Upper lobe of right lung (tissue), 1 donor: ENCODE results near the gene FYTTD1. TPM values are rescaled to one million over a fixed set of nuclear protein-coding genes. Genes with fewer than 3 reads are reported as not detected.
"Not testable (repeated sequence)": the region's sequence is repeated elsewhere in the genome, so short reads cannot be mapped to it uniquely, and the experiment has no call there.

Experiments
- ATAC-seq: fragments of 200-7000 bp; cut with Tn5 transposase; one replicate; pipeline ENCODE4 v1.9.1; 2020; ENCODE audit warnings: mild to moderate bottlenecking, moderate library complexity
- DNase-seq: peaks from one replicate; pipeline ENCODE4 v3.0.0-alpha.2; 2020
- H3K27ac ChIP-seq: fragments of 200-600 bp; one replicate; pipeline ENCODE4 v1.8.0; 2022
- H3K27me3 ChIP-seq: fragments of 200-600 bp; one replicate; pipeline ENCODE4 v1.8.0; 2022; ENCODE audit warnings: mild to moderate bottlenecking
- H3K36me3 ChIP-seq: fragments of 200-600 bp; one replicate; pipeline ENCODE4 v1.8.0; 2022
- H3K4me1 ChIP-seq: fragments of 200-600 bp; one replicate; pipeline ENCODE4 v1.8.0; 2022
- H3K4me3 ChIP-seq: fragments of 200-600 bp; one replicate; pipeline ENCODE4 v1.8.0; 2022; ENCODE audit warnings: mild to moderate bottlenecking
- H3K9me3 ChIP-seq: fragments of 200-600 bp; one replicate; pipeline ENCODE4 v1.8.0; 2022
- CTCF ChIP-seq: fragments of 200-600 bp; IDR thresholded peaks from one replicate; pipeline ENCODE4 v1.8.0; 2022; ENCODE audit warnings: antibody characterized with exemption
- intact Hi-C: fragments of 100-400 bp; cut with DNase I; formaldehyde crosslinking; loops from one replicate; pipeline ENCODE4 v1.11.0; 2022
- total RNA-seq: library from RNA; stranded (reverse); fragmentation: NEBNext Ultra II Directional; extraction: Animal tissue kit (Norgen Biotek cat#: 25700); gene quantifications from one replicate; pipeline ENCODE4 v1.2.1, GENCODE V29; 2021
- donor health status: DM: no; HTN: yes; CAD: no; lungs with severe emphysema.

FYTTD1 gene
- total RNA-seq, 1 donor from 2014 or later, result 46.8 TPM

DNA sequence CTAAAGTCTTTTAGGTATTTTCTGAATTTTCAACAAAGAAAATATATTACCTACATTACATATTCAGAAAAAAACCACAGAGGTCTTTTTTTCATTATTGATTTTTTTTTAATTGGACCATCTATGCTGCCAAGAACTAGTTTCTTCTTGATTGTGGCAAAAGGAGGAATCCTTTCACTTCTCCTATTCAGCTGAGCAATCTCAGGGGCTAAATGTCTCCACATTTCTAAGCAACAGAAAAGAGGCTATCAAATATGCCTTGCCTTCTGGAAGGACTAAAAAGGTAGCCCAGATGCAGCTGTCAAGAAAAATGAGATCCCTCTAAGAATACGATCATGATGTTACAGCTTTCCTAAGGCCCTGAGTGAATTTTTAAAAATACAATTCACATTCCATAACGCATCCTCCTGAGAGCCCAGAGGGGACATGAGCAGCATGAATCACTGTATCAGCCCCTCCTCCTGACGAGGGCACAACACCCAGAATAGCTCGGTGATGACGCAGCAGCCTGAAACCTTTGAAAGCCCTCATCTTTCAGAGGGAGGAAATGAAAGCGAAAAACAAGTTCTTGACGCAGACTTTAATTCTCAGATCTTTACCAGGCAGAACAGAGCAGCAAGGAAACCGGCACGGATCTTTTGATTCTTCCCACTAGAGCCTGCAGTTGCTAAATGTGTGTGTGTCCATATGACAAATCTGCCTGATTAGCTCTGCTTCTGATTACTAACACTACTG is 37.5 kb upstream of the FYTTD1 start:
- intact Hi-C loops, result no loop called here
- Histone ChIP-seq H3K9me3 (no peaks in the 10 kb centered on the region), H3K27me3 (no peaks in the 10 kb centered on the region), H3K4me3 (peak overlapping the region; percentile 43), H3K4me1 (peaks cover 22% of the 10 kb centered on the region), H3K27ac (peak overlapping the region; percentile 95), H3K36me3 (no peaks in the 10 kb centered on the region)
- no peak for TF ChIP-seq CTCF
- peak; percentile 84 for DNase-seq
- ATAC-seq, result peak; percentile 99

DNA sequence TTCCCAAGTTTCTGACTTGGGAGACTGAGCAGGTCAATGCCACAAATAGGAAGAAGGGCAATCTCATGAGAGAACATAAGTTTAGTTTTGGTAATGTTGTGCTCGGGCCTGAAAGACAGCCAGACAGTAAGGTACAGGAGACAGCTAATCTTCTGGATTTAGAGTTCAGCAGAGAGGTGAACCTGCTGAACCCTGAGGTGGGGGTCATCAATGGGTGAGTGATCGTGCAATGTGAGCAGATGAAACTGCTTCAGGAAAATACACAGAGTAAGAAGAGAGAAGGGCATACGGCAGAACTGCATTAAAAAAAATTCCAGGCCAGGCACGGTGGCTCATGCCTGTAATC is 36.2 kb upstream of the FYTTD1 start:
- TF ChIP-seq CTCF, result no peak
- H3K4me3 ChIP-seq, result no peak overlapping the region

GRCh38 chr3:197714251-197714650 is 35.4 kb upstream of the FYTTD1 start:
- intact Hi-C loops, result no loop called here
- H3K27ac ChIP-seq, result peak overlapping the region; percentile 95
- DNase-seq (no peak), ATAC-seq (no peak)
- TF ChIP-seq CTCF, result no peak
- no peaks in the 10 kb centered on the region for H3K36me3 ChIP-seq
- H3K4me3 ChIP-seq, result no peak overlapping the region
- peaks cover 22% of the 10 kb centered on the region for H3K4me1 ChIP-seq
- H3K27me3 ChIP-seq, result no peaks in the 10 kb centered on the region
- no peaks in the 10 kb centered on the region for H3K9me3 ChIP-seq

More for the DNA sequence above, 36.2 kb upstream of the FYTTD1 start:
- no peaks in the 10 kb centered on the region for H3K36me3 ChIP-seq
- H3K27ac ChIP-seq, result peak overlapping the region; percentile 95
- H3K27me3 ChIP-seq, result no peaks in the 10 kb centered on the region
- H3K9me3 ChIP-seq, result no peaks in the 10 kb centered on the region
- intact Hi-C loops, result no loop called here
- H3K4me1 ChIP-seq, result peaks cover 22% of the 10 kb centered on the region
- DNase-seq (no peak), ATAC-seq (no peak)

GRCh38 chr3:197718891-197719290 is 30.8 kb upstream of the FYTTD1 start:
- ATAC-seq, result peak; percentile 78
- Histone ChIP-seq H3K27ac (no peak overlapping the region), H3K9me3 (no peaks in the 10 kb centered on the region), H3K36me3 (no peaks in the 10 kb centered on the region), H3K27me3 (no peaks in the 10 kb centered on the region), H3K4me3 (no peak overlapping the region), H3K4me1 (peaks cover under 1% of the 10 kb centered on the region)
- no peak for TF ChIP-seq CTCF
- intact Hi-C loops, result no loop called here
- peak; percentile 26 for DNase-seq

DNA sequence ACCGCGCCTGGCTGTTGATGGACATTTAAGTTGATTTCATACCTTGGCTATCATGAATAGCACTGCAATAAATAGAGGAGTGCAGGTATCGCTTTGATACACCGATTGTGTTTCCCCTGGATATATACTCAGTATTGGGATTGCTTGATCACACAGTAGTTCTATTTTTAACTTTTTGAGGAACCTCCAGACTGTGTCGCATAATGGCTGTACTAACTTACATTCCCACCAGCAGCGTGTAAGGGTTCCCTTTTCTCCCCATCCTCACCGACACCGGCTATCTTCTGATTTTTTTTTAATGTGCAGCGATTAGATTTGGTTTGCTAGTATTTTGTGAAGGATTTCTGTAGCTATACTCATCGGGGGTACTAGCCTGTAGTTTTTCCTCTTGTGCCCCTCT is 29.0 kb upstream of the FYTTD1 start:
- no peaks in the 10 kb centered on the region for H3K4me1 ChIP-seq
- H3K36me3 ChIP-seq, result no peaks in the 10 kb centered on the region
- ATAC-seq, result peak; percentile 56
- H3K27me3 ChIP-seq, result no peaks in the 10 kb centered on the region
- TF ChIP-seq CTCF, result no peak
- H3K27ac ChIP-seq, result no peak overlapping the region
- no peaks in the 10 kb centered on the region for H3K9me3 ChIP-seq
- no peak for DNase-seq
- intact Hi-C loops, result no loop called here
- H3K4me3 ChIP-seq, result no peak overlapping the region

DNA sequence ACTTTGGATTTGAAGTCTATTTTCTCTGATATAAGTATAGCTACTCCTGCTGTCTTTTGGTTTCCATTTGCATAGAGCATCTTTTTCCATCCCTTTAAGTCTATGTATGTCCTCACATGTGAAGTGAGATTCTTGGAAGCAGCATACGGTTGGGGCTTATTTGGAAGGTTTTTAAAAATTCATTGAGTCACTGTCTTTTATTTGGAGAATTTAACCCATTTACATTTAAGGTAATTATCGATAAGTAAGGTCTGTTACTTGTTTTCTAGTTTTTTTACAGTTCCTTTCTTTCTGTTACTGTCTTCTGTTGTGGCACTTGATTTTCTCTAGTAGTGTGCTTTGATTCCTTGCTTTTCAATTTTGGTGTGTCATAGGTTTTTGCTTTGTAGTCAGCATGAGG is 26.9 kb upstream of the FYTTD1 start:
- Histone ChIP-seq H3K27ac (no peak overlapping the region), H3K9me3 (no peaks in the 10 kb centered on the region), H3K4me1 (no peaks in the 10 kb centered on the region), H3K4me3 (no peak overlapping the region), H3K27me3 (no peaks in the 10 kb centered on the region), H3K36me3 (no peaks in the 10 kb centered on the region)
- TF ChIP-seq CTCF, result no peak
- no peak for ATAC-seq
- no peak for DNase-seq
- intact Hi-C loops, result no loop called here

DNA sequence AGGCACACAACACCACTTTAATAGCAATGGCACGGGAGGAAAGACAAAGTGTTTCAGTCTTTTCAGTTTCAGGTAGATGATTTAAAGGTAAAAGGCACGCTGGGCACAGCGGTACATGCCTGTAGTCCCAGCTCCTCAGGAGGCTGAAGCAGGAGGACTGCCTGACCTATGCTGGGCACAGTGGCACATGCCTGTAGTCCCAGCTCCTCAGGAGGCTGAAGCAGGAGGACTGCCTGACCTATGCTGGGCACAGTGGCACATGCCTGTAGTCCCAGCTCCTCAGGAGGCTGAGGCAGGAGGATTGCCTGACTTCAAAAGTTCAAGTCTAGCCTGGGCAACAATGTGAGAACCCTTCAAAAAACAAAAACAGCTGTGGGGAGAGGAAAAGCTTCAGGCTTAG is 21.8 kb upstream of the FYTTD1 start:
- not testable (repeated sequence) for H3K27me3 ChIP-seq

More for the DNA sequence above, 21.8 kb upstream of the FYTTD1 start:
- H3K4me1 ChIP-seq, ATAC-seq, H3K27ac ChIP-seq, H3K4me3 ChIP-seq, intact Hi-C loops, DNase-seq, H3K9me3 ChIP-seq, H3K36me3 ChIP-seq: not testable (repeated sequence)
